ENCODE data around the gene HSPA1A. TPM values are rescaled to one million over a fixed set of nuclear protein-coding genes. Genes with fewer than 3 reads are reported as not detected.

Gene HSPA1A
- total and polyA plus RNA-seq, 9 of the 15 experiments (the other 6 are each of a cell fraction or from before 2014, with no cell fraction given) = 2.2 to 273 (median 107) TPM

DNA sequence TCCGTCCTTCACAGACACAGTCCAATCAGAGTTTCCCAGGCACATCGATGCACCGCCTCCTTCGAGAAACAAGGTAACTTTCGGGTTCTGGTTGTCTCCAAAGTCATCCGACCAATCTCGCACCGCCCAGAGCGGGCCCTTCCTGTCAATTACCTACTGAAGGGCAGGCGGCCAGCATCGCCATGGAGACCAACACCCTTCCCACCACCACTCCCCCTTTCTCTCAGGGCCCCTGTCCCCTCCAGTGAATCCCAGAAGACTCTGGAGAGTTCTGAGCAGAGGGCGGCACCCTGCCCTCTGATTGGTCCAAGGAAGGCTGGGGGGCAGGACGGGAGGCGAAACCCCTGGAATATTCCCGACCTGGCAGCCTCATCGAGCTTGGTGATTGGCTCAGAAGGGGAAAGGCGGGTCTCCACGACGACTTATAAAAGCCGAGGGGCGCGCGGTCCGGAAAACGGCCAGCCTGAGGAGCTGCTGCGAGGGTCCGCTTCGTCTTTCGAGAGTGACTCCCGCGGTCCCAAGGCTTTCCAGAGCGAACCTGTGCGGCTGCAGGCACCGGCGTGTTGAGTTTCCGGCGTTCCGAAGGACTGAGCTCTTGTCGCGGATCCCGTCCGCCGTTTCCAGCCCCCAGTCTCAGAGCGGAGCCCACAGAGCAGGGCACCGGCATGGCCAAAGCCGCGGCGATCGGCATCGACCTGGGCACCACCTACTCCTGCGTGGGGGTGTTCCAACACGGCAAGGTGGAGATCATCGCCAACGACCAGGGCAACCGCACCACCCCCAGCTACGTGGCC is 12.1 kb downstream of the HSPA1A start, which contains the start of gene HSPA1B (continued):
- peak; percentile 98 for TF ChIP-seq OTX1 (CRISPR knock-in tag; IDR thresholded peaks at IDR 0.05)
- TF ChIP-seq ZBTB17 (CRISPR knock-in tag; IDR thresholded peaks at IDR 0.05) = peak; percentile 92
- TF ChIP-seq PCBP2 (IDR thresholded peaks at IDR 0.05; ENCODE audit: low read depth, low read length, poor library complexity, severe bottlenecking) = no peak
- peak; percentile 61 for TF ChIP-seq ZNF324 (CRISPR knock-in tag; IDR thresholded peaks at IDR 0.05)
- no peak for TF ChIP-seq SREBF2 (CRISPR knock-in tag; IDR thresholded peaks at IDR 0.05)
- TF ChIP-seq EP300 (IDR thresholded peaks at IDR 0.05; ENCODE audit: low read length) = peak; percentile 89
- TF ChIP-seq FIP1L1 (IDR thresholded peaks at IDR 0.05; ENCODE audit: low read depth, low read length, poor library complexity, severe bottlenecking) = peak; percentile 93
- no peak for TF ChIP-seq CHD7 (IDR thresholded peaks at IDR 0.05; ENCODE audit: low read depth, low read length)
- peak; percentile 68; the same call in 1 of the 2 replicates for TF ChIP-seq ZNF561 (CRISPR knock-in tag; conservative IDR thresholded peaks at IDR 0.05)
- TF ChIP-seq POLR2AphosphoS2 (IDR thresholded peaks at IDR 0.05; ENCODE audit: low read length) = peak; percentile 99
- peak; percentile 67; the same call in 1 of the 2 replicates for TF ChIP-seq RFX5 (IDR thresholded peaks at IDR 0.05; ENCODE audit: low read depth, low read length)
- TF ChIP-seq PURB (CRISPR knock-in tag; IDR thresholded peaks at IDR 0.05; ENCODE audit: low read depth) = no peak
